Right renal cortex interstitium (tissue), 3 donors: ENCODE data around the gene WDFY3. TPM values are rescaled to one million over a fixed set of nuclear protein-coding genes. Genes with fewer than 3 reads are reported as not detected.
"Not testable (repeated sequence)": the region's sequence is repeated elsewhere in the genome, so short reads cannot be mapped to it uniquely, and the experiment has no call there.

Experiments used
- DNase-seq, 3 donors: peaks; one replicate each; pipeline ENCODE4 v3.0.0-alpha.2; 2013; ENCODE audit warnings: low read depth in 3 of 3, low spot score in 2 of 3
- polyA plus RNA-seq, 3 donors: library from polyadenylated mRNA; unstranded; fragments of 120-200 nt; gene quantifications; one replicate each; pipeline ENCODE4 v1.2.1, GENCODE V29; 2013; ENCODE audit not compliant: insufficient read length in 3 of 3

Gene WDFY3
- polyA plus RNA-seq, 3 donors: 49.5 to 54.0 (median 53.5) TPM

- DNase-seq: no peak
These were observed 104.4 kb downstream of the WDFY3 start for GRCh38 chr4:84862064-84862463.

- no peak for DNase-seq
These were observed 109.2 kb downstream of the WDFY3 start for GRCh38 chr4:84857296-84857695.

DNA sequence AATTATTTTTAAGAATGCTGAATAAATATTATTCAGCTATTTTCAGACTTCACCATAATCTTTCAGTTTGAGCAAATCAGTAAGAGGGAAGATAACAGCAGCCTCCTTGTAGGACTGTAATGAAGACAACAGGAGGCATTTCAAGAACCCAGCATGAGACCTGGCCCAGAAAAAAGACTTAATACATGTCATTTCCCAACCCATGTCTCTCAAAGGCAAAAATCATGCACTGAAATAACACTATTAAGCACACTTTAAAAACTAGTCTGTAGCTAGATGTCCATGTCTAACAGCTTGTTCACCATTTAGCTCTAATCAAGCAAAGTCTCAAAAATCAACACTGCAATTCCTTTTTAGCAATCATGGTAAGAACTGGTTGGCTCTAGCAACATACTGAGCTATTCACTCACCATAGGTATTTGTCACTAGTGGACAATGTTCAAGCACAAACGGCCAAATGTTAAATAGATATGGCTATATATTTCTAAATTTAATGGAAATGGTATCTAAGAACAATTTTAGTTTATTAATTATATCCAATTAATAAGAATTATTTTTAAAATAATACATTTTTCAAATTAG, 109.9 kb downstream of the WDFY3 start:
- no peak for DNase-seq

GRCh38 chr4:84855774-84856173, 110.7 kb downstream of the WDFY3 start:
- no peak for DNase-seq

DNA sequence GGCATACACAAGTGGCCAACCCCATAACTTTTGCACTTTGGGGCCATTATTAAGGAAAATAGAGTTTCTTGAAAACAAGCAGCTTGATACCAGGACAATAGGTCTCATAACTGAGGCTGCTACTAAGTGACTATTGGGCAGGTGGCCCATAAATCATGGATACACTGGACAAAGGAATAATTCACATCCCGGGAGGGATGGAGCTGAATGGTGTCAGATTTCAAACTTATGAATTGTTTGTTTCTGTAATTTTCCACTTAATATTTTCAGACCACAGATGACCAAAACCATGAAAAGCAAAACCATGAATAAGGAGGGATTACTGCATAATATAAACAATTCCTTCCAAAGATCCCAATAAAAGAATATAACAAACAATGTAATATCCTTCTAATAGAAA, 114.4 kb downstream of the WDFY3 start:
- DNase-seq: no peak

DNA sequence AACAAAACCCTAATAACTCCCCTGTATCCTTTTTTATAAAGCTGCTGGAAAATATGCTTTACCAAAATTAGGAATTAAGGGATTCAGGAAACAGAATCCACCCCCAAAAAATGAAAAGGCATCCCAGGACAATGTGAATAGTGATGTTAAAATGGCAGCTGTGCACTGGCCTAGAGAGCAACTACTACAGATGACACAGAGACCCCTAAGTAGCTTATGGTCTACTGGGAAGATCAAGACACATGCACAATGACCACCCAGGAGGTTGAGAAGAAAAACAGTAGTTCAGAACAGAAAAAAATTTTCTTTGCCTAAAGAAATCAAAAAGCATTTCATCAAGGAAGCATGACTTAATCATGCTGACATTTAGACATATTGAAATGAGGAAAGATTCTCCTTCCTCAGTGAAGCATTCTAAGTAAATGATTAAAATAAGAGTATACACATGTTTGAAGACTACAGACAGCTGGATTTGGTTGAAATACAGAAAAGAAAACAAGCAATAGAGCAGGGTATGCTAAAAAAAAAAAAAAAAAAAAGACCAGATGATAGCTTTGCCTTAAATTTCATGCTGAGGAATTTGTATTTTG, 117.3 kb downstream of the WDFY3 start:
- no peak for DNase-seq

DNA sequence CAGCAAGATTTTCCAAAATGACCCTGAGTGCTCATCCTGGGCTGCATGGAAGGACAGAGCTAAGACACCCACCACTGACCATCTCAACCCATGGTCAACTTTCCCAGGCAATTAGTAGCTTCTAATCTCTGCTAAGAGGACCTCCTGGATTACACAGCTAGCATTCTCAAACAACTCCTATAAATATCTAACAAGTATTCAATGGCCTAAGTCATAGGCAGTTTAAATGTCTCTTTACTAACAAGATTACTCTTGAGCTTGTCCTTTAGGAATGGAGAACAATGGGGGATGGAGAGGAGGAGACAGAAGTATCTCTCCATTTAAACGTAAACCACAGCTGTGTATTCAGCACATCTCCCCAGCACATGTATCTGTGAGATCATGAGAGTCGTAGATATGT, 118.1 kb downstream of the WDFY3 start:
- no peak for DNase-seq

GRCh38 chr4:84847978-84848377, 118.5 kb downstream of the WDFY3 start:
- no peak for DNase-seq

GRCh38 chr4:84846985-84847384, 119.5 kb downstream of the WDFY3 start:
- no peak for DNase-seq

DNA sequence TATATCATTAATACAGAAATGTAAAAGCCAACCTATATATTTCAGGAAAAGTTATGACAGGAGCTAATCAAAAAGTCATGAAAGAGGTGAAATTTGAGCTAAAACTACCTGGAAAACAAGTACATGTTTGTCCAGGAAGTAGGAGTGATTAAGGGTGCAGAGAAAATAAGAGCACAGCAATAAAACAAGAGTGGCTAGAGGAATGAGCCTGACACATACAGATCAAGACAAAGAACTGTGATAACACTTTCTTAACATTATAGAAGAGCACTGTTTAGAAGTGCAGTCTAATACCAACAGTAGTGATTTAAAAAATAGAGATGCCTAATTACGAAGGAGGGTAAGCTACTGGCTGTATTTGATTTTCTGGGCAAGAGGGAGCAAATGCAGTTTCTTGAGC, 125.1 kb downstream of the WDFY3 start:
- no peak for DNase-seq

GRCh38 chr4:84837751-84838150, 128.7 kb downstream of the WDFY3 start:
- no peak for DNase-seq

GRCh38 chr4:84829633-84830032, 136.9 kb downstream of the WDFY3 start:
- not testable (repeated sequence) for DNase-seq

GRCh38 chr4:84826681-84827080, 139.8 kb downstream of the WDFY3 start:
- DNase-seq: no peak

GRCh38 chr4:84825701-84826341, 140.7 kb downstream of the WDFY3 start:
- no peak for DNase-seq

DNA sequence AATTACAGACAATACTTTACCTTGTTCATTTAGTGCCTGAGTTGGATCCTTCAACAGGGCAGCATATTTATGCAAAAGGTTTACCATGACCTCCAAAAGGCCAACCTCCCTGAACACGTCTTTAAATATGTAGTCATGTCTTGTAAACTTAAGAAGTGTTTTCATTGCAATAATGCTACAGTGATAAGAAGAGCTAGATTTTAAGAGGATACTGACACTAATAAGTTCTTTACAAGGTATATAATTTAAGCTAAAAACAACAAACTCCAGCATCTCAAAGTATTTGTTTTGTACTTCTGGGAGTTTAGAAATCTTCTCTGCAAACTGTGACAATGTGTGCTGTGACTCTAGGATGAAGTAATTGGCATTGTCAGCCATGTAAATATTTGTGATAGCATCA, 145.4 kb downstream of the WDFY3 start:
- DNase-seq: no peak

GRCh38 chr4:84814094-84814750, 152.3 kb downstream of the WDFY3 start:
- DNase-seq: no peak

- DNase-seq: no peak
These were observed 156.5 kb downstream of the WDFY3 start for GRCh38 chr4:84809946-84810345.

- DNase-seq: no peak
These were observed 158.2 kb downstream of the WDFY3 start for GRCh38 chr4:84808332-84808731.

DNA sequence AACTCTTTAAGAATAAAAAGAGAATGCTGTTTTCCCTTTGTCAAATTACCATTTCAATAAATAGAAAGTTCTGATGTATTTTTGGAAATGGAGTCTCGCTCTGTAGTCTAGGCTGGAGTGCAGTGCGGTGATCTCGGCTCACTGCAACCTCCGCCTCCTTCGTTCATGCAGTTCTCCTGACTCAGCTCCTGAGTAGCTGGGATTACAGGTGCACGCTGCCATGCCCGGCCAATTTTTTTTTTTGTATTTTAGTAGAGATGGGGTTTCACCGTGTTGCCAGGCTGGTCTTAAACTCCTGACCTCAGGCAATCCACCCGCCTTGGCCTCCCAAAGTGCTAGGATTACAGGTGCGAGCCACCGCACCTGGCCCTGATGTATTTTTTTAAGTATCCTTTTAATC, 159.9 kb downstream of the WDFY3 start:
- DNase-seq: not testable (repeated sequence)

GRCh38 chr4:84804136-84804535, 162.4 kb downstream of the WDFY3 start:
- no peak for DNase-seq

- no peak for DNase-seq
These were observed 162.8 kb downstream of the WDFY3 start for GRCh38 chr4:84803720-84804119.

DNA sequence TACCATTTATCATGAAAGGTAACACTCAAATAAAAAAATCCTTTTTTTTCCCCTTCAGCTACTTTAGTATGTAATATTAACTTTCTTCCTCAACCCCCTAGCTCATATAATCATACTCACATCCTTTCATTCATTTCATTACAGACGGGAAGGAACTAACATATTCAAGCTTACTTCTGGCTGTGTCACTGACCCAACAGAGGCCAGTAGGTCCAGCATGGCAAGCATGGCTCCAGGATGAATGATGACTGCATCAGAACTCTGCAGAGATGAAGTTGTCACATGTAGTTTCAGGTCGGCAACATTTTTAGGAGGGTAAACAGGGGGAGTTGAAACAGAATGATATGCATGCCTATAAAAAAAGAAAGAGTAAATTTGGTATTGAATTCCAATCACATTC, 163.4 kb downstream of the WDFY3 start:
- DNase-seq: no peak
